Measurements from ENCODE around the gene KIF26B.

DNA sequence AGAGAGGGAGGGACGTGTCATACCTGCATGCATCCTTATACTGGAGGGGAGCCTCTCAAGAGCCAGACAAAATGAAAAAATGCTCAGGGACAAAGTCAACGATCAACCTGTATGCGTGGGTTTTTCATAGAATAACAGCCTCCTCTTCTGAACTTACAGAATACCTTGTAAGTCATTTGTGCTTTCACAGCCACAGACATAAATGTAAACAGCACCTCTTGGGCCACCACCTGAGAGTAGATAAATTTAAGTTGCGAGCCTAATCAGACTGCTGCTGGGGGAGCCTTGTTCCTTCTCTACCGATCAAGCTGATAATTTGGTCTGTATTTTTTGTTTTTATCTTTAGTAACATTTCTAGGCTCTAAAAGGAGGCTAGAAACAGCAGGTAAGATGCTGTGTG is 223.1 kb downstream of the KIF26B start:
- TF ChIP-seq EZH2phosphoT487 (IDR thresholded peaks at IDR 0.05; ENCODE audit: borderline replicate concordance, low read depth, low read length) = no peak
- no peak for TF ChIP-seq CTCF (conservative IDR thresholded peaks at IDR 0.05; ENCODE audit: low read length)

Data from OCI-LY7 (cell line).